GM19099 (cell line): Measurements from ENCODE around the gene MACROD1.

ENCODE experiments used
- POLR2A ChIP-seq: IDR thresholded peaks from 3 replicates; pipeline ENCODE4 v1.6.1; 2011; ENCODE audit warnings: low read depth; ENCODE audit not compliant: insufficient read length; ENCODE audit errors: extremely low read depth

The MACROD1 gene

DNA sequence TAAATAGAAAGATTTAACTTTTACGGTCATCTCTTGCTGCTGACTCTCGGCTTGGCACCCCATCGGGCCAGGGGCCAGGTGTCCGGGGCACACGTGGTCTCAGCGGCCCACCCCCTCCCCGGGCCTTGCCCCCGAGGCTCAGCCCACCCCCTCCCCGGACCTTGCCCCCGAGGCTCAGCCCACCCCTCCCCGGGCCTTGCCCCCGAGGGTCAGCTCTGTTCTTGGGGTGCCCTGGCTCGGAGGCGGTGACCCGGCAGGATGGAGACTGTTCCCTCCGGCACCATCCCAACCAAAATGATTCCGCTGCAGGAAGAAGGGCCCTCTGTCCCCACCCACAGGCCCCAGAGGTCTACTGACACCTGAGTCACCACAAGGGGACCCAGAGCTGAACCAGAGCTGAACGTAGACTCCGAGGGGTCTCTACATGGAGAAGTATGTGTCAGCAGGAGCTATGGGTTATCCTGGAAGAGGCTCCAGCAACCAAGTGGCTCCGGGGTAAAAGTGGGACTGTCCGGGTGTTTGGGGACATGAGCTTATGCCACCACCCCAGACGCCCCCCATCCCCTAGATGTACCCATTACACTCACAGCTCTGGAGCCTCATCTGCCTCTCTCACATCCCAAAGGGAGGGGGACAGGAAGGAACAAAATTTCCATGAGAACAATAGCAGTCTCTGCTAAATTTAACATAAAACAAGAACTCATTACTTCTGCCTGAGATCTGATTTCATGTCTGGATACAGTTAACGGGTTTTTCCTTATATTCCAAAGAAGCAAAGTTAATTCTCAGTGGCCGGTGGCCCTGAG lies 38.4 kb downstream of the MACROD1 start:
- no peak for TF ChIP-seq POLR2A

DNA sequence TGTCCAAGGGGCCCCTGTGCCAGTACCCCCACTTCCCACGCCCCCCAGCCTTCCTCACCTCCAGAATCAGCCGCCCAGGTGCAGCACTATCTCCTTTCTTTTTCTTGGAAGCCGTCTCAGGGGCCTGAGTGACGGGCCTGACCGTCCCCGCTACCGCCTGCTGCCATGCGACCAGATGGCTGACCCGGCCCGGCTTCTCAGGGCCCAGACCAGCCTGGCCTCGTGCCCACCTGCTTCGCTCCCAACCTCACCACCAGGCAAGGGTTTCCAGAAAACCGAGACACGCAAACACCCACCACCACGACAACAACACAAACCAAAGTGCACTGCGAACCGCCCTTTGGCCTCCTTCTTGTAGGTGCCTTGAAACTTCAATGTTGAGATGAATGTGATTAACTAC lies 39.1 kb downstream of the MACROD1 start:
- no peak for TF ChIP-seq POLR2A

DNA sequence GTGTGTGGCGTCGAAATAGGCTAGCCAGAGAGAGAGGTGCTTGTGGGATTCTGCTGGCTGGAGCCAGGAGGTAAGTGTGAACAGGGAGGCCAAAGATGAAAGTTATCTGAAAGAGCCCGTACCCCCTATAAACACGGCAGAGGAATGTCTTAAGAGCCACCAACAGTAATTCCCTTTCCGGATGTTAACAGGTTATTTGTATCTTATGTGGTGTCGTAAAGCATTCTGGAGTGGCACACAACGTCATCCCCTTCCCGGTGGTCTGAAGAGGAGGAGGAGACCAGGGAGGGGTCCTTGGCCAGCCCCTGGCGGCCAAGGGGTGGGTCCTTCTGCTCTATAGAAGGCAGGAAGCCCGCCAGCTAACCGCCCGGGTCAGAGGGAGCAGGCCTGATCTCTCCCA lies 39.5 kb downstream of the MACROD1 start:
- no peak for TF ChIP-seq POLR2A

DNA sequence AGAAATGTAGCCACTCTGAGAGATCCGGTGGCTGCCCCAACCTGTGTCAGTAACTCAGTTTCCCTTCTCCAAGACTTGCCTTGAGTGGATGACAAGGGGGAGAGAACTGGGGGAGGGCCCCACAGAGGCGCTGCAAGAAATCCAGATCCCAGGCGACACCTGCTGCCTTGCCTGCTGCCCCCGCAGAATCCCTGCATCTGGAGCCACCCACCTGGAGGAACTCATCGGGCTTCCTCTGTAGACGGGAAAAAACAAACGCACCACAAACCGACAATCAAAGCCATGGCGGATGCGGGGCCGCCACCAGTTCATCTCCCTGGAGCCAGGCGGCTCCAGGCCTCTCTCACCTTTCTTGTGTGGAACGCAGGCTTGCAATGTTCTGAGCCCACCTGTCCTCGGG lies 40.2 kb downstream of the MACROD1 start:
- TF ChIP-seq POLR2A, result no peak

DNA sequence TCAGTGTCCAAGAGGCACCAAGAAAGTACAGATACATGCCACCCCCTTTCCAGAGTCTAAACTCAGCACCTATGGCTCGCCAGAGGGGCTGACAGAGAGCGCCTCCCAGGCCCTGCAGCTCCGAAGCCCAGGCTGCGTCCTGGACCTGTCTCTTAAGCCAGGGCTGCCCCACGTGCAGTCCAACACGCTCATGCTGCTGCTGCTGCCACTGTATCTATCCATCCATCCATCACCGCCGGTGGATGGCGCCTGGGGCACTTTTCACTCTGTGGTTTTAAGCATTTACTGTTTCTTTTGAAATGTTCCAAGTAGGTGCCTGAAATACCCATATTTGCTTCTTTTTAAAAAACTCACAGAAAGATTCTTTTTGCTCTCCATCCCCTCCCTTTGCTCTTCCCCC lies 41.8 kb downstream of the MACROD1 start:
- TF ChIP-seq POLR2A, result no peak

DNA sequence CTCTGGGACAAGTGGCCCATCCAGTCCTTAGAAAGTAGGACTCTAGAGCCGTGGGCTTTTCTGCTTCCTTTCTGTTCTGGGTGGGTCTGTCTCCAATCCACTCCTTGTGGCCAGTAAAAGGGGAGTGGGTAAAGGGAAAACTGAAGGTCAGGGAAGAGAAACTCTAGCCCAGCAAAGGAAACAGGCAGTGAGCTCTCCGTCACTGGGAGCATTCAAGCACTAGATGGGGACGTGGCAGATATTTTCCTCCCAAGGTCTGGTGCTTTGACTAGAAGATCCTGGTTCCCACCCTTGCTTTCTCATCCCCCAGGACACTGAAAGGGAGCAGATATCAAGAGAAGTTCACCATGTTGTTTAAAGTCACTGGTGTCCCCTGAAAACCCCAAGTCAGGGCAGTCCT lies 42.2 kb downstream of the MACROD1 start:
- no peak for TF ChIP-seq POLR2A

DNA sequence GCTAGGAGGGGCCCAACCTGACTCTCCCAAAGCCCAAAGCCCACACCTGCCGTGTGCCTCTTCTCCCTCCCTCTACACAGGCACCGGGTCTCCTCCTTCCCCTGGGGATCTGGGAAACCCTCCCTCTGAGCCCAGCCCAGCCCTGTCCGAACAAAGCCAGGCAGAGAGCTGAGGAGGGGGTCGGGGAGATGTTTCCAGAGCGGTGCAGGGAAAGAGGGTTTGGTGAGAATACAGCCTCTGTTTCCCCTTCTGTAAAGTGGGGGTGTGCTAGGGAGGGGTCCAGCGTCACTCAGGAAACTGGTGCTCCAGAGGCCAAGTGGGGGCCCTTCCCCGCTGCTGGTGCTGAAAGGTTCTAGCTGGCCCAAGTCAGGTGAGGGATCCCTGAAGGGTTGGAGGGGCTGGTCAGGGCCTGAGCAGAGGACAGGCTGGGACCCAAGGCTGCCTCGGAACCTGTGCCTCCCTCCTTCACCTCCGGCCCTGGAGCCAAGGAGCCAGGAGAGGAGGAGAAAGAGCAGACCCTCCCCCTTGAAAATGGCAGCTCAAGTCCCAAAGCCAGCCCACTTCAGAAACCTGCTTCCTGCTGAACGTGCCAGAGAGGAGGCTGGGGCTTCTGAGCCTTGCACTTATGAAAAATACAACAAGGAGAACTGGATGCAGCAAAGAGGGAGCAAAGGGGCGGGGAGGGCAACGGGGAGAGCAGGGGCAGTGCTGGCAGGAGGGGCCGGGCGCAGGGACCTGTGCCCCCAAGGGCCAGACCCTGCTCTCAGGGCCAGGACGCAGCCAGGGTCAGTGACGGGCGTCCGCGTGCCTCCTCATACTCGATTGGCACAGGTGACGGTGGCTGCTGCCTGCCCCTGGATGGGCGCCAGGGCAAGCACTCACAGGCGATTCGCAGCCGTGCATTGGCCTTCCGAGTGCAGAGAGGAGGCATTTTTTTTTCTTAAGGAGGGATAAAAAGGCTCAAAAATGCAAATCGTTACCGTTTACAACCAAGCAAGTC lies 43.2 kb downstream of the MACROD1 start:
- no peak for TF ChIP-seq POLR2A

DNA sequence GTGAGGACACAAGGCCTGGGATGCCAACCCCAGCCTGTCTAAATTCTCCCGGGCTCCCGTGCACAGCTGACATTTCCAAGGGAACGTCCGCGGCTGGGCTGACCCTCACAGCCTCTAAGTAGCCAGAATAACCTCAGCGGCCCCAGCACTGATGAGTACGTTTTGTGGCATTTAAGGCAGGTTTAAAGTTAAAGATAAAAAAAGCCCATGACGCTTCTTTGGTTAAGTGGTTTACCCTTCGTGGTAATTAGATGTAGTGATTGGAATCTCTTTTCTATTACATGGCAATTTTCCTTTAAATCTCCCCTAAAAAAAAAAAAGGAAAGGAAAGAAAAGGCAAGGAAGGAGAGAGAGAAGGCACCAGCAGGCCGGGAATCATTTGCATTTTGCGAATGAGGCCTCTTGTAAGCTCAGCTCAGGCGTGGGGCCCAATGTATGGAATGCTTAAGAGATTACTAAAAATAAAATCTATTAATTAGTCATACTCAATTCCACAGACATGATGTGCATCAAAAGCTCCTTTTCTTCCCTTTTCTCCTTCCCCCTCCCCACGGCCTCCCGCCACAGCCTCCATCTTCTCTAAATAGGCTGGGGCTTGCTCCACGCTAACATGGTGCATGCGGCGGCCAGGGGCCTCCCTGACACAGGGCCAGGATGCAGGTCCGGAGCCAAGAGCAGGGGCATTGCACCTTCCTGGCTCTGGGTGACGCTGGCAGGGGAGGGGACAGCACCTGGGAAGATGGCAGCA lies 44.1 kb downstream of the MACROD1 start:
- no peak for TF ChIP-seq POLR2A

DNA sequence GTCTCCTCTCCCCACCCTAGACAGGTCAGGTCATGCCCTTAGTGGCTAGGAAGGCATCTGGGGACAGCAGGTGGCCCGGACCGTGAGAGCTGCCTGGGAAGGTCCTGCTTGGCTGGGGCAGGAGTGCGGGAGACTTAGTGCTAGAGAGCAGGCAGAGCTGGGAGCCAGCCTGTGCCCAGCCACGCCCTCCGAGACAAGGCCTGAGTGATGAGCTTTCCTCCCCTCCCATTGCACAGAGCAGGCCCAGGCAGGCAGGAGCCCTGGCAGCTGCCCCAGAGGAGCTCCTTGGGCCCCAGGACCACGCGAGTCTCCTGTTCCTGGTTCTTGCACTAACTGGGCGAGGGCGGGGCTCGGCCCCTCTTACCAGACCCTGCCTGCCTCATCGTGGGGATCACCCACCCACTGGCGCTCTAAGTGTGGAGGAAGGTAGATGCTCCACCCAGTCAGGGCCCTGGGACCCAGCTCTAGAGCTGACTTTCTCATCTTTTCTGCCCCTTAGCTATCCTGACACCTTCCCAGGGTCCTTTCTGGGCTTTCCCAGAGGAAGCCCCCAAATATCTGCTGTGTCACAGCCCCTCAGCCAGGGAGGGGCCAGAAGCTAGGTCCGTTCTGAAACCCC lies 44.9 kb downstream of the MACROD1 start:
- no peak for TF ChIP-seq POLR2A

DNA sequence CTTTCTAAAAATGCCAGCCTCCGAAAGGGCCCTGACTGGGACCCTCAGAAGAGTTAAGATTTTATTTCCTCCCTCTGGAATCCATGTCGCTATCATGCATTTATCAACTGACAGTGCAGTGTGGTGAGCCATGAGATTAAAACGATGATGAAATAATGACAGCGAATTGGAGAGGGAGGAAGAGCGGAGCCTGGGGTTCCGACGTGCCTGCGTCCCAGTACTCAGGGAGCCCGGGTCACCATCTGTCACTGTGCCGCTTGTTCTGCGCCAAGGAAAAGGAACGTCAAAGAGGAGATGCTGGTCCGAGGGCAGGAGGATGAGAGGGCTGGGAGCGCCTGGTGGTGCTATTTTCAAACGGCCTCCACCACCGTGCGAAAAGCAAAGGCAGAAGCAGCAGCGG lies 46.2 kb downstream of the MACROD1 start:
- no peak for TF ChIP-seq POLR2A

DNA sequence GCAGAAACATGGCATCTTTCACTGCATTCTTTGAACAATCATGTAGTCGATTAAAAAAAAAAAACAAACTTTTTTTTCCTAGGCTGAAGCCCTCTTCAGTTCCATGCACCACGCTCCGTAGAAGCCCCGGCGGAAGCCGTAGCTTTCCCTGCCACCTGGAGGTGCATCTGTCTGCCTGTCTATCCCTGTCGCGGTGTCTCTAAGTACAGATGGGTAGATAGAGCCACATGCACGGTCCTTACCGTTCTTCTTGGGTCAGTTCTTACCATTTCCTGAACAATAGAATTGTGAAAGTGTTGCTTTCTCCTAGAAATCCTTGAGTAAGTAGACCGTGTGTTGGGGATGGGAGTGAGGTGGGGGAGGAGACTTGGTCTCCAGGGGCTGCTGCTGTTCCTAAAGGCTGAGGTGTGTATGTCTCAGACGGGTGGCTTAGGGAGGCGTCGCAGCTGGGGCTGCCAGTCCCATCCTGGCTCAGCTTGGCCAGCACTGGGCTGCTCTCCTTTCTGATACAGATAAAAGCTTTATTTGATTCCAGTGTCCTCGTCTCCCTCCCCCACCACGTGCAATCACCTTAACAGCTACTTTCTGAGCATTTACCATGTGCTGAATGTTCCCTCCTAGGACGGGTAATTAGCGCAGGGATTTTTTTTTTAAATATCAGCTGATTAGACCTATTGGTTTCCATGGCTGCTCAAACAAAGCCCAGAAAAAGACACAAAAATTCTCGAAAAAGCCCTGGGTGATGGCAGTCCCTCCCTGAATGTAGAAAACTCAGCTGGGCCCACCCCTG lies 46.8 kb downstream of the MACROD1 start:
- no peak for TF ChIP-seq POLR2A

DNA sequence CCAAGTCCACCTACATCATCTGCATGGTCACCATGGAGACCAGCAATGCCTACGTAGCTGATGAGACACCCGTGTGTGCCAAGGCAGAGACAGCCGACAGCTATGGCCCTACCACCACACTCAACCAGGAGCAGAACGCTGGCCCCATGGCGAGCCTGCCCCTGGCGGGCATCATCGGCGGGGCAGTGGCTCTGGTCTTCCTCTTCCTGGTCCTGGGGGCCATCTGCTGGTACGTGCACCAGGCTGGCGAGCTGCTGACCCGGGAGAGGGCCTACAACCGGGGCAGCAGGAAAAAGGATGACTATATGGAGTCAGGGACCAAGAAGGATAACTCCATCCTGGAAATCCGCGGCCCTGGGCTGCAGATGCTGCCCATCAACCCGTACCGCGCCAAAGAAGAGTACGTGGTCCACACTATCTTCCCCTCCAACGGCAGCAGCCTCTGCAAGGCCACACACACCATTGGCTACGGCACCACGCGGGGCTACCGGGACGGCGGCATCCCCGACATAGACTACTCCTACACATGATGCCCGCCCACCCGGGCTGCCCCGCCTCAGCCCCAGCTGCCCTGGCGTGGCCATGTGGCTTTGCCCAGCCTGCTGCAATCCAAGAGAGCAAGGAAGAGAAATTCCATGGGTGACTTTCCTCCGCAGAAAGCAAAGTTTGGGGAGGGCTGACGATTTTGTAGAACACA lies 48.0 kb downstream of the MACROD1 start:
- TF ChIP-seq POLR2A, result no peak
